ENCODE results near the gene SLC5A3.

Gene SLC5A3

DNA sequence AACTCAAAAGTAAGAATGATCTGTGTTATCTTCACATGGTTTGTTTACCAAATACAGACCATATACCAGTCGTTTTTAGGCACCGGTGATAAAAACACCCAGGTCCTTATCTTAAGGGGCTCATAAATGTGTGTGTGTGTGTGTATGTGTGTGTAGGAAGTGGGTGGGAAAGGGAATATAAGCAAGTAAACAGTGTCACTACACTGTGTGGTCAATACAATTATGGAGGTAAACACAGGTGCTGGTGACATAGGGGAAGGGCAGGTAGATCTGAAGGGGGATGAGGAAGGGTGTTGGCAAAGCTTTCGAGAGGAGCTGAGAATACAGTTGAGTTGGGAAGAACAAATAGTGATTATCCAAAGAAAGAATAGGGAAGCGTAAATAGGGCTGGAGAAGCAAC, 19.1 kb upstream of the SLC5A3 start:
- ATAC-seq (ENCODE audit: insufficient read depth, low read depth) (no peak), DNase-seq (no peak)
- H3K9ac ChIP-seq (ENCODE audit: low read depth, low read length) = no peak overlapping the region
- no peaks in the 10 kb centered on the region for H3K79me2 ChIP-seq (ENCODE audit: insufficient read depth, low read length)
- H2AFZ ChIP-seq (ENCODE audit: low read depth, low read length) = no peak overlapping the region
- H3K4me1 ChIP-seq (ENCODE audit: insufficient read depth, low read length) = no peaks in the 10 kb centered on the region
- no peak overlapping the region for H3K27ac ChIP-seq (ENCODE audit: low read length)
- H3K4me2 ChIP-seq (ENCODE audit: insufficient read depth, low read length) = no peak overlapping the region
- H3K4me3 ChIP-seq (ENCODE audit: low read depth in 1 of 2, low read length in 2 of 2) = no peak overlapping the region
- H3K36me3 ChIP-seq (ENCODE audit: insufficient read depth, low read length) = no peaks in the 10 kb centered on the region
- H4K20me1 ChIP-seq (ENCODE audit: insufficient read depth, low read length) = no peaks in the 10 kb centered on the region
- H3K9me3 ChIP-seq (ENCODE audit: insufficient read depth, low read length, severe bottlenecking) = no peaks in the 10 kb centered on the region
- H3K27me3 ChIP-seq (ENCODE audit: insufficient read depth, low read length, poor library complexity) = no peaks in the 10 kb centered on the region
- no peak for TF ChIP-seq EZH2 (IDR thresholded peaks at IDR 0.05; ENCODE audit: borderline replicate concordance, low read depth, low read length, severe bottlenecking)
- TF ChIP-seq, protein P1, sequence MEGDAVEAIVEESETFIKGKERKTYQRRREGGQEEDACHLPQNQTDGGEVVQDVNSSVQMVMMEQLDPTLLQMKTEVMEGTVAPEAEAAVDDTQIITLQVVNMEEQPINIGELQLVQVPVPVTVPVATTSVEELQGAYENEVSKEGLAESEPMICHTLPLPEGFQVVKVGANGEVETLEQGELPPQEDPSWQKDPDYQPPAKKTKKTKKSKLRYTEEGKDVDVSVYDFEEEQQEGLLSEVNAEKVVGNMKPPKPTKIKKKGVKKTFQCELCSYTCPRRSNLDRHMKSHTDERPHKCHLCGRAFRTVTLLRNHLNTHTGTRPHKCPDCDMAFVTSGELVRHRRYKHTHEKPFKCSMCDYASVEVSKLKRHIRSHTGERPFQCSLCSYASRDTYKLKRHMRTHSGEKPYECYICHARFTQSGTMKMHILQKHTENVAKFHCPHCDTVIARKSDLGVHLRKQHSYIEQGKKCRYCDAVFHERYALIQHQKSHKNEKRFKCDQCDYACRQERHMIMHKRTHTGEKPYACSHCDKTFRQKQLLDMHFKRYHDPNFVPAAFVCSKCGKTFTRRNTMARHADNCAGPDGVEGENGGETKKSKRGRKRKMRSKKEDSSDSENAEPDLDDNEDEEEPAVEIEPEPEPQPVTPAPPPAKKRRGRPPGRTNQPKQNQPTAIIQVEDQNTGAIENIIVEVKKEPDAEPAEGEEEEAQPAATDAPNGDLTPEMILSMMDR (IDR thresholded peaks at IDR 0.05; ENCODE audit: borderline replicate concordance, extremely low read depth, low read length, poor library complexity, severe bottlenecking) = no peak

DNA sequence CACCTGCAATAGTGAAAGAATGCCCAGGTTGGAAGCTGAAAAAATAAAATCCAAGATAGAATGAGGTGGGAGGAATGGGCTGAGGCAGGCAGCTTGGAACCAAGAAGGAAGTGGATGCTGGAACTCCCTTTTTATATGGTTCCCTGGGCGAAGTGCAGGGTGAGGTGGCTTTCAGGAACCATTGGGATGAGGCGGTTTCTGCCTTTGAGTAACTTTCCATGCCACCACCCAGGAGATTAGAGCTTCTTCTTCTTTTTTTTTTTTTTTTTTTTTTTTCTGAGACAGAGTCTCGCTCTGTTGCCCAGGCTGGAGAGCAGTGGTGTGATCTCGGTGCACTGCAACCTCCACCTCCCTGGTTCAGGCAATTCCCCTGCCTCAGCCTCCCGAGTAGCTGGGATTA, 17.8 kb upstream of the SLC5A3 start:
- Histone ChIP-seq H3K4me2 (ENCODE audit: insufficient read depth, low read length) (no peak overlapping the region), H4K20me1 (ENCODE audit: insufficient read depth, low read length) (no peaks in the 10 kb centered on the region)
- ATAC-seq (ENCODE audit: insufficient read depth, low read depth) = no peak

DNA sequence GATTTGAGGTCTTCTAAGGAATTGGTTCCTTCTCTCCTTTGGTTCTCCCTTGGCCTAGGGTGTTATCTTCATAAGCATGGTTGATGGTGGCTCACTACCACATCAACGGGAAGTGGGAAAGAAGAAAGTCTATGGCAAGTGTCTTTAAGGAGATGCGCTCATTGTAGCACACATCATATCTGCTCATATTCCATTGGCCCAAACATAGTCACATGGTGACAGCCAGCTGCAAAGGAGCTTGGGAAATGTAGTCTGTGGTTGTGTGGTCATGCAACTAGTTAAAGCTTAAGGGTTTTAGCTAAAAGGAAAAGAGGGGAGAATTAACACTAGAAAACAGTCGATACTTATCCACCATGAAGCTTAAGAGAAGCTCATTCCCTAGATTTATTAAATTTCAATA, 11.4 kb upstream of the SLC5A3 start:
- Histone ChIP-seq H3K9me3 (ENCODE audit: insufficient read depth, low read length, severe bottlenecking) (peaks cover 2% of the 10 kb centered on the region), H3K9ac (ENCODE audit: low read depth, low read length) (no peak overlapping the region), H4K20me1 (ENCODE audit: insufficient read depth, low read length) (no peaks in the 10 kb centered on the region), H3K4me2 (ENCODE audit: insufficient read depth, low read length) (no peak overlapping the region), H3K36me3 (ENCODE audit: insufficient read depth, low read length) (no peaks in the 10 kb centered on the region), H3K4me3 (ENCODE audit: low read depth in 1 of 2, low read length in 2 of 2) (no peak overlapping the region), H3K79me2 (ENCODE audit: insufficient read depth, low read length) (no peaks in the 10 kb centered on the region), H2AFZ (ENCODE audit: low read depth, low read length) (no peak overlapping the region), H3K27ac (ENCODE audit: low read length) (no peak overlapping the region), H3K27me3 (ENCODE audit: insufficient read depth, low read length, poor library complexity) (no peaks in the 10 kb centered on the region), H3K4me1 (ENCODE audit: insufficient read depth, low read length) (no peaks in the 10 kb centered on the region)
- peak; percentile 33 for DNase-seq
- ATAC-seq (ENCODE audit: insufficient read depth, low read depth) = peak; percentile 73
- TF ChIP-seq, protein P1 (IDR thresholded peaks at IDR 0.05; ENCODE audit: borderline replicate concordance, extremely low read depth, low read length, poor library complexity, severe bottlenecking) = no peak
- no peak for TF ChIP-seq EZH2 (IDR thresholded peaks at IDR 0.05; ENCODE audit: borderline replicate concordance, low read depth, low read length, severe bottlenecking)

More for the DNA sequence above, 17.8 kb upstream of the SLC5A3 start:
- no peaks in the 10 kb centered on the region for H3K79me2 ChIP-seq (ENCODE audit: insufficient read depth, low read length)
- H2AFZ ChIP-seq (ENCODE audit: low read depth, low read length) = no peak overlapping the region
- H3K27ac ChIP-seq (ENCODE audit: low read length) = no peak overlapping the region
- no peaks in the 10 kb centered on the region for H3K4me1 ChIP-seq (ENCODE audit: insufficient read depth, low read length)
- no peaks in the 10 kb centered on the region for H3K9me3 ChIP-seq (ENCODE audit: insufficient read depth, low read length, severe bottlenecking)
- H3K27me3 ChIP-seq (ENCODE audit: insufficient read depth, low read length, poor library complexity) = no peaks in the 10 kb centered on the region
- no peak overlapping the region for H3K9ac ChIP-seq (ENCODE audit: low read depth, low read length)
- TF ChIP-seq EZH2 (IDR thresholded peaks at IDR 0.05; ENCODE audit: borderline replicate concordance, low read depth, low read length, severe bottlenecking) = no peak
- TF ChIP-seq, protein P1 (IDR thresholded peaks at IDR 0.05; ENCODE audit: borderline replicate concordance, extremely low read depth, low read length, poor library complexity, severe bottlenecking) = no peak
- no peak for DNase-seq
- no peak overlapping the region for H3K4me3 ChIP-seq (ENCODE audit: low read depth in 1 of 2, low read length in 2 of 2)
- H3K36me3 ChIP-seq (ENCODE audit: insufficient read depth, low read length) = no peaks in the 10 kb centered on the region

DNA sequence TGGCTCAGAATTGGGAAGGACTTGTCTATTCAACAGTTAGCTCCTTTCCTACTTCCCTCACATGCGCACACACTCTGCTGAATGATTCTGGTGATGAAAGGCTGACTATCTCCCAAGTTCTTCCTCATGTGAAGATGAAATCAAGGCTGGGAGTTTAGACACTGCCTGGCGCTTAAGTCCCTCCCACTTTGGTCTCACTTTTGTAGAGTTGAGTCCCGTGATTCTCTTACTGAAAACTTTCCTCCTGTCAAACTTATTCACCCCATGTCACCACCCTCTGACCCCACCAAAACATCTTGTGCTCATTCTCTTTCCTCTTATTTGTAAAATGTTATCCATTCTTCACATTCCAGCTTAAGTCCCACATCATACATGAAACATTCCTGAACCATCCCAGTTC, 8.4 kb upstream of the SLC5A3 start:
- no peak overlapping the region for H2AFZ ChIP-seq (ENCODE audit: low read depth, low read length)
- H3K9ac ChIP-seq (ENCODE audit: low read depth, low read length) = no peak overlapping the region
- peaks cover 2% of the 10 kb centered on the region for H3K9me3 ChIP-seq (ENCODE audit: insufficient read depth, low read length, severe bottlenecking)
- H3K4me2 ChIP-seq (ENCODE audit: insufficient read depth, low read length) = no peak overlapping the region
- DNase-seq = no peak
- H3K27me3 ChIP-seq (ENCODE audit: insufficient read depth, low read length, poor library complexity) = no peaks in the 10 kb centered on the region
- TF ChIP-seq, protein P1 (IDR thresholded peaks at IDR 0.05; ENCODE audit: borderline replicate concordance, extremely low read depth, low read length, poor library complexity, severe bottlenecking) = no peak
- TF ChIP-seq EZH2 (IDR thresholded peaks at IDR 0.05; ENCODE audit: borderline replicate concordance, low read depth, low read length, severe bottlenecking) = no peak
- no peak for ATAC-seq (ENCODE audit: insufficient read depth, low read depth)
- H3K79me2 ChIP-seq (ENCODE audit: insufficient read depth, low read length) = no peaks in the 10 kb centered on the region
- no peak overlapping the region for H3K27ac ChIP-seq (ENCODE audit: low read length)
- H3K36me3 ChIP-seq (ENCODE audit: insufficient read depth, low read length) = no peaks in the 10 kb centered on the region
- H4K20me1 ChIP-seq (ENCODE audit: insufficient read depth, low read length) = no peaks in the 10 kb centered on the region
- no peaks in the 10 kb centered on the region for H3K4me1 ChIP-seq (ENCODE audit: insufficient read depth, low read length)
- no peak overlapping the region for H3K4me3 ChIP-seq (ENCODE audit: low read depth in 1 of 2, low read length in 2 of 2)

Measured in DND-41 (cell line).